Adrenal gland (tissue), 5 donors: ENCODE results near the gene LHFPL4.

Experiments
- POLR2A ChIP-seq, 2 donors: fragments of 450-650 bp; IDR thresholded peaks; one replicate each; pipeline ENCODE4 v1.6.1; 2017; ENCODE audit warnings: antibody characterized with exemption in 2 of 2, mild to moderate bottlenecking in 2 of 2, moderate library complexity in 1 of 2
- TF ChIP-seq, protein P1 (sequence below), 6 experiments: fragments of 450-650 bp in 4 of 6; fragments of 200-600 bp in 2 of 6; sonication (generic) in 1 of 6; IDR thresholded peaks; 1 replicate in 5 of 6; 2 replicates in 1 of 6; pipeline versions ENCODE4 v1.5.1 to v1.8.0; 2016 to 2021; ENCODE audit warnings: antibody characterized with exemption in 6 of 6, mild to moderate bottlenecking in 2 of 6, moderate library complexity in 1 of 6
- donor health status: DM: no; HTN: no; CAD: no.

GRCh38 chr3:9497821-9498565 is 55.6 kb downstream of the LHFPL4 start:
- no peak for TF ChIP-seq POLR2A (IDR thresholded peaks at IDR 0.05)
- TF ChIP-seq, protein P1, sequence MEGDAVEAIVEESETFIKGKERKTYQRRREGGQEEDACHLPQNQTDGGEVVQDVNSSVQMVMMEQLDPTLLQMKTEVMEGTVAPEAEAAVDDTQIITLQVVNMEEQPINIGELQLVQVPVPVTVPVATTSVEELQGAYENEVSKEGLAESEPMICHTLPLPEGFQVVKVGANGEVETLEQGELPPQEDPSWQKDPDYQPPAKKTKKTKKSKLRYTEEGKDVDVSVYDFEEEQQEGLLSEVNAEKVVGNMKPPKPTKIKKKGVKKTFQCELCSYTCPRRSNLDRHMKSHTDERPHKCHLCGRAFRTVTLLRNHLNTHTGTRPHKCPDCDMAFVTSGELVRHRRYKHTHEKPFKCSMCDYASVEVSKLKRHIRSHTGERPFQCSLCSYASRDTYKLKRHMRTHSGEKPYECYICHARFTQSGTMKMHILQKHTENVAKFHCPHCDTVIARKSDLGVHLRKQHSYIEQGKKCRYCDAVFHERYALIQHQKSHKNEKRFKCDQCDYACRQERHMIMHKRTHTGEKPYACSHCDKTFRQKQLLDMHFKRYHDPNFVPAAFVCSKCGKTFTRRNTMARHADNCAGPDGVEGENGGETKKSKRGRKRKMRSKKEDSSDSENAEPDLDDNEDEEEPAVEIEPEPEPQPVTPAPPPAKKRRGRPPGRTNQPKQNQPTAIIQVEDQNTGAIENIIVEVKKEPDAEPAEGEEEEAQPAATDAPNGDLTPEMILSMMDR (IDR thresholded peaks at IDR 0.05): no peak
